Measurements from ENCODE around the gene CLSTN3.

CLSTN3 gene

DNA sequence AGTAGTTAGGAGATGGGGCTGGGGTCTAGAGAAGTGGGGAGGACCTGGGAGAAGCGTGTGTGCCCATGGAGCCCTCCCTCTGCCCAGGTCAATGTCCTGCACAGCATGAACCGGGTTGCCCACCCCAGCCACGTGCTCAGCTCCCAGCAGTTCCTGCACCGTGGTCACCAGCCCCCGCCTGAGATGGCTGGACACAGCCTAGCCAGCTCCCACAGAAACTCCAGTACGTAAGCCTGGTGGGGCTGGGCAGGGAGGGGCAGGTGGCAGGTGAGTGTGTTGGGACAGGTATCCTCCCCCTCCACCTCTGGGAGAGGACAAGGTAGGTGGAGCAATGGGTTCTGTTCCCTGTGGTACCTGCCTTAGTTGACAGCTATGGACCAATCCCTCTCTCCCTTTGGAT, 20.7 kb downstream of the CLSTN3 start:
- no peak for TF ChIP-seq NFIC (IDR thresholded peaks at IDR 0.05)
- TF ChIP-seq TAF1 (IDR thresholded peaks at IDR 0.05; ENCODE audit: low read depth) = no peak
- no peak for TF ChIP-seq CREB1 (IDR thresholded peaks at IDR 0.05; ENCODE audit: low read depth)
- TF ChIP-seq FOXM1 (IDR thresholded peaks at IDR 0.05; ENCODE audit: borderline replicate concordance, low read depth) = no peak
- no peak for TF ChIP-seq ZBTB7A (IDR thresholded peaks at IDR 0.05; ENCODE audit: low read depth)
- TF ChIP-seq, protein P1, sequence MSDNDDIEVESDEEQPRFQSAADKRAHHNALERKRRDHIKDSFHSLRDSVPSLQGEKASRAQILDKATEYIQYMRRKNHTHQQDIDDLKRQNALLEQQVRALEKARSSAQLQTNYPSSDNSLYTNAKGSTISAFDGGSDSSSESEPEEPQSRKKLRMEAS (IDR thresholded peaks at IDR 0.05) = no peak
- TF ChIP-seq EGR1 (IDR thresholded peaks at IDR 0.05) = no peak
- no peak for TF ChIP-seq CEBPB (IDR thresholded peaks at IDR 0.05)
- no peak for TF ChIP-seq TCF12 (IDR thresholded peaks at IDR 0.05; ENCODE audit: low read depth)
- TF ChIP-seq RAD21 (IDR thresholded peaks at IDR 0.05; ENCODE audit: low read depth) = no peak
- TF ChIP-seq, protein P2, sequence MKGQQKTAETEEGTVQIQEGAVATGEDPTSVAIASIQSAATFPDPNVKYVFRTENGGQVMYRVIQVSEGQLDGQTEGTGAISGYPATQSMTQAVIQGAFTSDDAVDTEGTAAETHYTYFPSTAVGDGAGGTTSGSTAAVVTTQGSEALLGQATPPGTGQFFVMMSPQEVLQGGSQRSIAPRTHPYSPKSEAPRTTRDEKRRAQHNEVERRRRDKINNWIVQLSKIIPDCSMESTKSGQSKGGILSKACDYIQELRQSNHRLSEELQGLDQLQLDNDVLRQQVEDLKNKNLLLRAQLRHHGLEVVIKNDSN (IDR thresholded peaks at IDR 0.05) = no peak
- TF ChIP-seq, protein P3, sequence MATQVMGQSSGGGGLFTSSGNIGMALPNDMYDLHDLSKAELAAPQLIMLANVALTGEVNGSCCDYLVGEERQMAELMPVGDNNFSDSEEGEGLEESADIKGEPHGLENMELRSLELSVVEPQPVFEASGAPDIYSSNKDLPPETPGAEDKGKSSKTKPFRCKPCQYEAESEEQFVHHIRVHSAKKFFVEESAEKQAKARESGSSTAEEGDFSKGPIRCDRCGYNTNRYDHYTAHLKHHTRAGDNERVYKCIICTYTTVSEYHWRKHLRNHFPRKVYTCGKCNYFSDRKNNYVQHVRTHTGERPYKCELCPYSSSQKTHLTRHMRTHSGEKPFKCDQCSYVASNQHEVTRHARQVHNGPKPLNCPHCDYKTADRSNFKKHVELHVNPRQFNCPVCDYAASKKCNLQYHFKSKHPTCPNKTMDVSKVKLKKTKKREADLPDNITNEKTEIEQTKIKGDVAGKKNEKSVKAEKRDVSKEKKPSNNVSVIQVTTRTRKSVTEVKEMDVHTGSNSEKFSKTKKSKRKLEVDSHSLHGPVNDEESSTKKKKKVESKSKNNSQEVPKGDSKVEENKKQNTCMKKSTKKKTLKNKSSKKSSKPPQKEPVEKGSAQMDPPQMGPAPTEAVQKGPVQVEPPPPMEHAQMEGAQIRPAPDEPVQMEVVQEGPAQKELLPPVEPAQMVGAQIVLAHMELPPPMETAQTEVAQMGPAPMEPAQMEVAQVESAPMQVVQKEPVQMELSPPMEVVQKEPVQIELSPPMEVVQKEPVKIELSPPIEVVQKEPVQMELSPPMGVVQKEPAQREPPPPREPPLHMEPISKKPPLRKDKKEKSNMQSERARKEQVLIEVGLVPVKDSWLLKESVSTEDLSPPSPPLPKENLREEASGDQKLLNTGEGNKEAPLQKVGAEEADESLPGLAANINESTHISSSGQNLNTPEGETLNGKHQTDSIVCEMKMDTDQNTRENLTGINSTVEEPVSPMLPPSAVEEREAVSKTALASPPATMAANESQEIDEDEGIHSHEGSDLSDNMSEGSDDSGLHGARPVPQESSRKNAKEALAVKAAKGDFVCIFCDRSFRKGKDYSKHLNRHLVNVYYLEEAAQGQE (IDR thresholded peaks at IDR 0.05; ENCODE audit: low read depth) = no peak
- no peak for TF ChIP-seq YY1 (IDR thresholded peaks at IDR 0.05; ENCODE audit: low read depth)
- no peak for TF ChIP-seq TEAD4 (IDR thresholded peaks at IDR 0.05)
- TF ChIP-seq EP300 (IDR thresholded peaks at IDR 0.05; ENCODE audit: borderline replicate concordance) = no peak

DNA sequence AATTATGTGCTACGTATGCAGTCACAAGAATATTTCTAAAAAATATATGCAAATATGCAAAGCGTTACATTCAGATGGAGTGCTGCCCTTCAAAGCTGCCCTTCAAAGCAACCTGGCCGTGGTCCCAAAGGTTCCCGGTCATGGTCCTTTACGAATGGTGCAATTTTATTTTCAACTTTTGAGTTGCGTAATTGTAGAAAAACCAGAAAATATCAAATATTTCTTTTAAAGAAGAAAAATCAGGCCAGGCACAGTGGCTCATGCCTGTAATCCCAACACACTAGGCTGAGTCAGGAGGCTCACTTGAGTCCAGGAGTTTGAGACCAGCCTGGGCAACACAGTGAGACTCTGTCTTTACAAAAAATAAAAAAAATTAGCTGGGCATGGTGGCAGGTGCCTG, 21.4 kb downstream of the CLSTN3 start:
- TF ChIP-seq EGR1 (IDR thresholded peaks at IDR 0.05) (no peak), TAF1 (IDR thresholded peaks at IDR 0.05; ENCODE audit: low read depth) (no peak)
- TF ChIP-seq, protein P1 (IDR thresholded peaks at IDR 0.05) = no peak
- TF ChIP-seq, protein P3 (IDR thresholded peaks at IDR 0.05; ENCODE audit: low read depth) = no peak

DNA sequence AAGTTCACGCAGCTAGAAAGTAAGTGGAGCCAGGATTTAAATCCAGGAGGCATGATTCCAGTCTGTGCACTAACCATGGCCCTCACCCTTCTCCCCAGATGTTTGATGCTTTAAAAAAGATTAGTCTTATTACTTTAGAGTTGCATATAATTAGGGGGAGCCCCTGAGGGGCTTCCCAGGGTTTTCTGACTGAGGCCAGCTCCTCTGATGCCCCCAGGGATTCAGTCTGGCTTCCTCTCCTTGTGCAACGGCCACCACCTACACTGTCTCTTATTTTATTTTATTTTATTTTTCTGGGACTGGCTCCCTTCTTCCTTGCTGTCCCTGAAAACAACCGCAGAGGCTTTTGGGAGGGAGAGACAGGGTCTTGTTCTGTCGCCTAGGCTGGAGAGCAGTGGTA, 22.6 kb downstream of the CLSTN3 start:
- no peak for TF ChIP-seq CREB1 (IDR thresholded peaks at IDR 0.05; ENCODE audit: low read depth)
- TF ChIP-seq TAF1 (IDR thresholded peaks at IDR 0.05; ENCODE audit: low read depth) = no peak
- TF ChIP-seq TCF12 (IDR thresholded peaks at IDR 0.05; ENCODE audit: low read depth) = no peak
- no peak for TF ChIP-seq FOXM1 (IDR thresholded peaks at IDR 0.05; ENCODE audit: borderline replicate concordance, low read depth)
- TF ChIP-seq TEAD4 (IDR thresholded peaks at IDR 0.05) = no peak
- TF ChIP-seq EP300 (IDR thresholded peaks at IDR 0.05; ENCODE audit: borderline replicate concordance) = no peak
- TF ChIP-seq EGR1 (IDR thresholded peaks at IDR 0.05) = no peak
- TF ChIP-seq RAD21 (IDR thresholded peaks at IDR 0.05; ENCODE audit: low read depth) = no peak
- no peak for TF ChIP-seq CEBPB (IDR thresholded peaks at IDR 0.05)
- TF ChIP-seq, protein P1 (IDR thresholded peaks at IDR 0.05) = no peak
- TF ChIP-seq ZBTB7A (IDR thresholded peaks at IDR 0.05; ENCODE audit: low read depth) = no peak
- TF ChIP-seq, protein P2 (IDR thresholded peaks at IDR 0.05) = no peak
- TF ChIP-seq, protein P3 (IDR thresholded peaks at IDR 0.05; ENCODE audit: low read depth) = no peak
- TF ChIP-seq YY1 (IDR thresholded peaks at IDR 0.05; ENCODE audit: low read depth) = no peak

DNA sequence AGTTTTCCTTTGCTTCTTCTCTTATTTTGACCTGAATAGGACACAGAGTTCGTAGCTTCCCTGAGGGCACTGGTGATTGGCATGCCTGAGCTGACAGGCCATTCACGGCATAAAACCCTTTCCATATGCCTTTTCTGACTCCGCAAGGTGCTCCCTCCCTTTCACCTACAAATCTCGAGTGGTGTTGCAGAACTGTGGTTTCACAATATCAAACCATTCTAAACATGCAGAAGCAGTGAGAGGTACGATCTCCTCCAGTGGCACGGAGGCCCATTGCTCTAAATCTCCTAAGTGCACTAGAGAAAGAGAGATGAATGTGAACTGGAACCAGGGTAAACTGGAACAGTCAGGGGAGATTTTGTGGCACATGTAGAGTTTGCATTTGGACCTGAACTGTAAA, 23.9 kb downstream of the CLSTN3 start:
- no peak for TF ChIP-seq CREB1 (IDR thresholded peaks at IDR 0.05; ENCODE audit: low read depth)
- no peak for TF ChIP-seq TCF12 (IDR thresholded peaks at IDR 0.05; ENCODE audit: low read depth)
- TF ChIP-seq EP300 (IDR thresholded peaks at IDR 0.05; ENCODE audit: borderline replicate concordance) = no peak
- no peak for TF ChIP-seq YY1 (IDR thresholded peaks at IDR 0.05; ENCODE audit: low read depth)
- TF ChIP-seq CEBPB (IDR thresholded peaks at IDR 0.05) = no peak
- no peak for TF ChIP-seq TAF1 (IDR thresholded peaks at IDR 0.05; ENCODE audit: low read depth)
- no peak for TF ChIP-seq ZBTB7A (IDR thresholded peaks at IDR 0.05; ENCODE audit: low read depth)
- TF ChIP-seq TEAD4 (IDR thresholded peaks at IDR 0.05) = no peak
- TF ChIP-seq, protein P3 (IDR thresholded peaks at IDR 0.05; ENCODE audit: low read depth) = no peak
- no peak for TF ChIP-seq FOXM1 (IDR thresholded peaks at IDR 0.05; ENCODE audit: borderline replicate concordance, low read depth)
- TF ChIP-seq, protein P1 (IDR thresholded peaks at IDR 0.05) = no peak
- TF ChIP-seq, protein P2 (IDR thresholded peaks at IDR 0.05) = no peak
